DND-41 (cell line): Measurements from ENCODE around the gene FOXP1.

ENCODE experiments used
- ATAC-seq: fragments of 200-7000 bp; cut with Tn5 transposase; 3 replicates; pipeline ENCODE4 v1.9.1; 2021; ENCODE audit warnings: low read depth; ENCODE audit not compliant: insufficient read depth
- DNase-seq: peaks from one replicate; pipeline ENCODE4 v3.0.0-alpha.2; 2020
- H2AFZ ChIP-seq: 2 replicates; pipeline ENCODE4 v1.6.0; 2012; ENCODE audit warnings: low read depth, low read length
- H3K27ac ChIP-seq: 2 replicates; pipeline ENCODE4 v1.5.1; 2012; ENCODE audit warnings: low read length, inconsistent platforms
- H3K27me3 ChIP-seq: fragments of 200-600 bp; sonication (generic); 2 replicates; pipeline ENCODE4 v1.6.0; 2012; ENCODE audit warnings: low read length, mild to moderate bottlenecking, inconsistent platforms; ENCODE audit not compliant: insufficient read depth, poor library complexity
- H3K36me3 ChIP-seq: 2 replicates; pipeline ENCODE4 v1.5.1; 2012; ENCODE audit warnings: low read length, inconsistent platforms; ENCODE audit not compliant: insufficient read depth
- H3K4me1 ChIP-seq: 2 replicates; pipeline ENCODE4 v1.5.1; 2012; ENCODE audit warnings: mild to moderate bottlenecking, low read length; ENCODE audit not compliant: insufficient read depth
- H3K4me2 ChIP-seq: 2 replicates; pipeline ENCODE4 v1.6.0; 2012; ENCODE audit warnings: mild to moderate bottlenecking, moderate library complexity, low read length, inconsistent platforms; ENCODE audit not compliant: insufficient read depth
- H3K4me3 ChIP-seq, 2 experiments: fragments of 200-600 bp in 1 of 2; shearing (Covaris generic) in 1 of 2; 2 replicates each; pipeline ENCODE4 v1.5.1; 2012 to 2016; ENCODE audit warnings: inconsistent platforms in 2 of 2, low read length in 2 of 2, mild to moderate bottlenecking in 2 of 2, low read depth in 1 of 2, moderate library complexity in 1 of 2
- H3K79me2 ChIP-seq: 2 replicates; pipeline ENCODE4 v1.6.0; 2012; ENCODE audit warnings: low read length, inconsistent platforms; ENCODE audit not compliant: insufficient read depth
- H3K9ac ChIP-seq: 2 replicates; pipeline ENCODE4 v1.6.0; 2012; ENCODE audit warnings: low read depth, mild to moderate bottlenecking, inconsistent platforms, low read length, moderate library complexity
- H3K9me3 ChIP-seq: 2 replicates; pipeline ENCODE4 v1.5.1; 2012; ENCODE audit warnings: low read length, moderate library complexity, mild to moderate bottlenecking, inconsistent platforms; ENCODE audit not compliant: insufficient read depth, severe bottlenecking
- H4K20me1 ChIP-seq: 2 replicates; pipeline ENCODE4 v1.6.0; 2012; ENCODE audit warnings: low read length; ENCODE audit not compliant: insufficient read depth
- EZH2 ChIP-seq: IDR thresholded peaks from 3 replicates; pipeline ENCODE4 v1.6.1; 2012; ENCODE audit warnings: borderline replicate concordance, low read depth, mild to moderate bottlenecking, moderate library complexity, low read length, inconsistent platforms; ENCODE audit not compliant: severe bottlenecking
- TF ChIP-seq, protein P1 (sequence below): IDR thresholded peaks from 2 replicates; pipeline ENCODE4 v1.5.1; 2012; ENCODE audit warnings: borderline replicate concordance, low read length, moderate library complexity, mild to moderate bottlenecking; ENCODE audit not compliant: poor library complexity, severe bottlenecking; ENCODE audit errors: extremely low read depth

The FOXP1 gene

DNA sequence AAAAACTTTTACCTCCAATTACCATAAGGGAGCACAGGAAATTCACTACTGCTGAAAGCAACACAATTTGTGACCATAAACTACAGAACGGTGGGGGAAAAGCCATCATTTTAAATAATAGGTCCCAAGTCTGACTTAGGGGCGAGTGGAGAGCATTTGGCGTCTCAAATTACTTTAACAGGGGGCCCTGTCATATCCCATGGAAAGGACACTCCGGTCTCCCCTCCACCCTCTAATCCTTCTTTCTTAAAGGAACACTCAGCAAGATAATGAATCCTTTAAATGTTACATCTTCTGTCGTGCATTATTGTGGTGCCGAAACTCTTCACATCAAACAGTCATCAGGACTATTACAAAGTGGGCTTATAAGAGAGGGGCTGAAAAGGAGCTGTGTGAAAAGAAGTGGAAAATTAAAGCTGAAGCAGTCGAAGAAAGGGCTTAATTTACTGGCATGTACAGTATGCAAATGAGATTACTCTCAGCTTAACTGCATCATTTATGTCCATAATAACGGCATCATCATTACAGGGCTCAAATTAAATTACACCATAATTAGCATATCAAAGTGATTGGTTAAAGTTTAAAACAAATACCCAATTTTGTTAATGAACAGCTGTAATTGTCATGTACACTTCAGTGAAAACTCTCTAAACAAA lies 342.2 kb downstream of the FOXP1 start:
- H2AFZ ChIP-seq = no peak overlapping the region
- no peaks in the 10 kb centered on the region for H3K79me2 ChIP-seq
- H3K4me1 ChIP-seq = no peaks in the 10 kb centered on the region
- TF ChIP-seq, protein P1, sequence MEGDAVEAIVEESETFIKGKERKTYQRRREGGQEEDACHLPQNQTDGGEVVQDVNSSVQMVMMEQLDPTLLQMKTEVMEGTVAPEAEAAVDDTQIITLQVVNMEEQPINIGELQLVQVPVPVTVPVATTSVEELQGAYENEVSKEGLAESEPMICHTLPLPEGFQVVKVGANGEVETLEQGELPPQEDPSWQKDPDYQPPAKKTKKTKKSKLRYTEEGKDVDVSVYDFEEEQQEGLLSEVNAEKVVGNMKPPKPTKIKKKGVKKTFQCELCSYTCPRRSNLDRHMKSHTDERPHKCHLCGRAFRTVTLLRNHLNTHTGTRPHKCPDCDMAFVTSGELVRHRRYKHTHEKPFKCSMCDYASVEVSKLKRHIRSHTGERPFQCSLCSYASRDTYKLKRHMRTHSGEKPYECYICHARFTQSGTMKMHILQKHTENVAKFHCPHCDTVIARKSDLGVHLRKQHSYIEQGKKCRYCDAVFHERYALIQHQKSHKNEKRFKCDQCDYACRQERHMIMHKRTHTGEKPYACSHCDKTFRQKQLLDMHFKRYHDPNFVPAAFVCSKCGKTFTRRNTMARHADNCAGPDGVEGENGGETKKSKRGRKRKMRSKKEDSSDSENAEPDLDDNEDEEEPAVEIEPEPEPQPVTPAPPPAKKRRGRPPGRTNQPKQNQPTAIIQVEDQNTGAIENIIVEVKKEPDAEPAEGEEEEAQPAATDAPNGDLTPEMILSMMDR = no peak
- no peak for TF ChIP-seq EZH2
- no peaks in the 10 kb centered on the region for H3K9me3 ChIP-seq
- no peaks in the 10 kb centered on the region for H4K20me1 ChIP-seq
- no peak overlapping the region for H3K9ac ChIP-seq
- no peak overlapping the region for H3K4me3 ChIP-seq
- no peaks in the 10 kb centered on the region for H3K27me3 ChIP-seq
- no peak overlapping the region for H3K4me2 ChIP-seq
- DNase-seq = no peak
- H3K36me3 ChIP-seq = no peaks in the 10 kb centered on the region
- no peak for ATAC-seq
- no peak overlapping the region for H3K27ac ChIP-seq

DNA sequence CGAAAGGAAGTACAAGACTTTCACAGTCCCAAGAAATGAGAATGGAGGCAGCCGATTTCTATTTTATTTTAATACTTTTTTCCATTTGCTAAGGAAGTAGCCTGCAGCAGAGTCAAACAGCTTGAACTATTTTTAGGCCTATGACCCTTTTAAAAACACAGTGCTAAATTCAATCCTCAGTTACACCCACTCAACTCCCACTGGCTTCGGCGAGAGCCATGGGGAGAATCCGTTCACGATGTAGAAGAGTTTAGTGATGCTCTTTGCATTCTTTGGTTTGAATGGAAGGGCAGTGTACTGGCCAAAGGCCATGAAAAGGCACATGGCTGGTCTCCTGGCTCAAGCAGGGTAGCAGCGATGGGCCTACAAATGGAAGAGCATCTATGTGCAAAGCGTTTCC lies 343.5 kb downstream of the FOXP1 start:
- Histone ChIP-seq H3K27ac (no peak overlapping the region), H3K4me1 (no peaks in the 10 kb centered on the region), H2AFZ (no peak overlapping the region), H3K79me2 (no peaks in the 10 kb centered on the region), H3K27me3 (no peaks in the 10 kb centered on the region), H3K4me3 (no peak overlapping the region), H4K20me1 (no peaks in the 10 kb centered on the region), H3K4me2 (no peak overlapping the region), H3K9ac (no peak overlapping the region), H3K9me3 (no peaks in the 10 kb centered on the region), H3K36me3 (no peaks in the 10 kb centered on the region)
- ATAC-seq (no peak), DNase-seq (no peak)
- TF ChIP-seq, protein P1 = no peak
- no peak for TF ChIP-seq EZH2

DNA sequence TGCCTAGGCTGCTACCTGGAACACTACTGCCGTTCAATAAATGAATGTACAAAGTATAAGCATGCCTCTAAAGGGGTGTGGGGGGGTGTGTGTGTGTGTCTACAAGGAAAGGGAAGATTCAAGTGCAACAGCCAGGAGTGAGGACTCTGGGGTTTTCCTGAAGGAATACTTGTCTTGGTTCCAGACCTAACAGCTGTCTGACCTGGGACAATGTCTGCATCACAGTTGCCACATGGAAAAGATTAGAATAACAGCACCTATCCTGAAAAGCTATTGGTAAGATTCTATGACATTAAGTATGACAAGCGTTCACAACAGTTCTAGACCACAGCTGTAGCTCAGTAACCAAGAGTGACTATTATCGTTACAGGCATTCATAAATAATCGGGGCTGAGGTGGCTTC lies 345.2 kb downstream of the FOXP1 start:
- Histone ChIP-seq H3K4me3 (no peak overlapping the region), H3K9me3 (no peaks in the 10 kb centered on the region), H4K20me1 (no peaks in the 10 kb centered on the region), H3K79me2 (no peaks in the 10 kb centered on the region), H3K36me3 (no peaks in the 10 kb centered on the region), H2AFZ (no peak overlapping the region), H3K27me3 (no peaks in the 10 kb centered on the region), H3K4me1 (no peaks in the 10 kb centered on the region), H3K4me2 (no peak overlapping the region), H3K27ac (no peak overlapping the region), H3K9ac (no peak overlapping the region)
- ATAC-seq (no peak), DNase-seq (no peak)
- TF ChIP-seq, protein P1 = no peak
- no peak for TF ChIP-seq EZH2
